NCI-H748 (cell line): ENCODE data around the gene PLA2G4B.

Source experiments
- DNase-seq: peaks from one replicate; lab custom pipeline; 2025; ENCODE audit not compliant: unreplicated experiment; lab: John Stamatoyannopoulos, UW

Gene PLA2G4B

DNA sequence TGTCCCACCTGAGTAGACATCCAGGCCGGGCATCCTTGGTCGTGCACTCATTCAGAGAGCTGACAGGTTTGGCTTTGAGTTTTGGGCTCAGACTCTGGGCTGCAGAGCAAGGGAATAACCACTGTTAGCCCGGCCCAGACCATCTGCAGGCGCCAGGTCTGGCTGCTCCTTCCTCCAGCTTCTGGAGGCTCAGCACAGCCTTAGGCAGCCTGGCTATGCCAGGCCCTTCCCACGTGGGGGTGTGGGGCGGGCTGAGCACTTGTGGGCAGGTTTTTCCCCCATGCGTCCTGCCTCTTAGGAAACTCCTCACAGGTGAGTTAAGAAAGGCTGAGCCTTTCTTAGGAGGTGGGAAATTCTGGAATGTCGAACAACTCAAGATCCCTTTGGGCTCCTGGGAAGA is 11.2 kb downstream of the PLA2G4B start:
- no peak for DNase-seq

DNA sequence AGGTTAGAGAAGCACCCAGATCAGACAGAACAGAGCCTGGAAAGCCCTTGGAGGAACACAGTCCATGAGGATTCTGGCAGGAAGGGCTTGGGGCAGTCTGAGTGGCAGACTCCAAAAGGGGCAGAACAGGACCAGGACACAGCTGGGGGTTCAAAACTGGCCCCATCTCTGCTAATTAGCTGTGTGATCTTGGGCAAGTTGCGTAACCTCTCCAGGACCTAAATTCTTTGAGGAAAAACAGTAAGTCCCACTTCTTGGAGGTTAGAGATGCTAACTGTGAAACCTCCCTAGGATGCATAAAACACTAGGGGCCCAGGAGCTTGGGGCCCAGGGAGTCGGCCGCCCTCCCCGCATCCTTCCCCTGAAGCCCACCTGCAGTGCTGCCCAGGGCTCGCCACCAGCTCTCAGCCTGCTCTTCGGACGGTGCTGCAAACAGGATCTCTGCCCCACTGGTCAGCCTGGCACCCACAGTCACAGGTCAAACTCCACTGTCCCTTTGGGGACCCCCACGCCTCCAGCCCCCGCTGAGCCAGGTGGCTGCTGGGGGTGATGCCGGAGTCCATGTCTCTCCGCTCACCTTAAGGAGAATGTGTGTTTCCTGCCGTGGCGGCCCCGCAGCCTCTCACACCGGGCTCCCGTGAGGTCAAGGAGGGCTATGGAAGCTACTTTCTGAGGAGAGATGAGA is 12.0 kb downstream of the PLA2G4B start:
- no peak for DNase-seq

DNA sequence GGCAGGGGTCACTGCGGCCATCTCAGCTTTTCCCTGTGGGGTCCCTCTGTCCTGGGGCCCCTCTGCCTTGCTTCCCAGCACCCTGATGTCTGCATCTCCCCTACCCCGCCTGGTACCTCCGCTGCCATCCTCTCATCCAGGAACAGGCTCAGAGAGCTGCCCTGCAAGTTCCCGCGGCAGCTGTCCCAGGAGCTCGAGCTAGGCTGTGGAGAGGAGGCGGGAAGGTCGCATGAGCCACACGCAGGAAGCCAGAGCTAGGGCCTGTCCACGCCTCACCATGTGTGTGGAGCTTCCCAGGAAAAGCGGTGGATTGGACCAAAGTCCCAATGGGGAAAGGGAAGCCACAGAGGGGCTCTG is 12.5 kb downstream of the PLA2G4B start:
- no peak for DNase-seq

DNA sequence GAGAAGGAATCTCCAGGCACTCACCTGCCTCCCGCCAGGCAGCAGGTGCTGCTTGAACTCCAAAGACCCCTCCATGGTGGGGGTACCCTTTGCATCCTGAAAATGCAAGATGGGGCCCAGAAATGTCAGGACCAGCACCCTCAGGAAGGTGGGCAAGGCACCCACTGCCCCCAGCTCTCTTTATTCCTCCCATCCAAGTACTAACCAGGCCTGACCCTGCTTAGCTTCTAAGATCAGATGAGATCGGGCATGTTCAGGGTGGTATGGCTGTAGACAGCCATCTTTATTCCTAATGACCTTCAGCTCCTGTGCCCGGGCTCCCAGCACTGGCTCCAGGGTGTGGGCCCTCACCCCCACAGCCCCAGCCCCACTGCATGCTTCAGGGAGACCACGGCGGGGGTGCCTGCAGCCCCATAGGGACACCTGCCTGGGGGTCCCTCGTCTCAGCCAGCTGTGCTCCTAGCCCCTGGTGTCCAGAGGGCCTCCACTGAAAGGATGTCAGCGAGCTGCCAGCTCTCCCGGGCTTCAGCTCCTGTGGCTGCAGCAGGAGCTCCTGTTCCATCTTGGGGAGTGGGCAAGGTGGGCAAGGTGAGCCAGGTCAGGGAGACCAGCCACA is 13.2 kb downstream of the PLA2G4B start:
- DNase-seq = no peak

DNA sequence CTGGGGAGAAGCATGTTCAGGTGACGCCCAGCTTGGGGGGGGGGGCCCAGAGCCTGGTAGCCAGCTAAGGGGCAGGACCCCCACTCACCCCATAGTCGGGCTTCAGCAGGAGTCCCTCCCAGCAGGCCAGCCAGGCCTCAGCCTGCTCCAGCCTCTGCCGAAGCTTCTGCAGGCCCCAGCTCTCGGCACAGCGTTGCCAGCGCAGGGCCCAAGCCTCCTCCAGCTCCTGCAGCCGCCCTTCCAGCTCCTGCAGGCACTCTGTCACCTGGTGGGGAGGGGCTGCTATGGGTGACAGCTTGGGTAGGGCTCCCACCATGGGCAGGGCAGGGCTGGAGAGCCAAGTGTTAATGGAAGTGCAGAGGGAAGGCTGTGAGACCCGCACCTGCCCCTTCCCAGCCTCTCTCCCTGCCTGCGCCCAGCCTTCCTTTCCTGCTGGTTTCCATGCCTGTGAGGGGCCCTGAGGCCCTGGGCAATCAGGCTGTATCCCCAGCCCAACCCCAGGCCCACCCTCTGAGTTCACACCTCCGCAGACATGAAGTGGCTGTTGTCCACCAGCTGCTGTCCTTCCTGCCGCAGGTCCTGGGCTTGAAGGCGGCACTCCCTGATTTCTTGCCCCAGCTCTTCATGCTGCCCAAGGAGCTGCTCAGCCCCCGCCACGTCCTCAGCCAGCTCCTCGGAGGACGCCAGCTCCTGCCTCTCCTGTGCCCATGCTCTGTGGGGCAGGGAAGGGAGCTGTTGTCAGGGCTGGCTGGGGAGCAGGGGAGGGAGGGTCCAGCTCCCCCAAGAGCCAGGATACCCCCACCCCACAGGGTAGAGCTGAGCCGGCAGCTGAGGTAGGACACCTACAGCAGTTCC is 14.3 kb downstream of the PLA2G4B start:
- no peak for DNase-seq

DNA sequence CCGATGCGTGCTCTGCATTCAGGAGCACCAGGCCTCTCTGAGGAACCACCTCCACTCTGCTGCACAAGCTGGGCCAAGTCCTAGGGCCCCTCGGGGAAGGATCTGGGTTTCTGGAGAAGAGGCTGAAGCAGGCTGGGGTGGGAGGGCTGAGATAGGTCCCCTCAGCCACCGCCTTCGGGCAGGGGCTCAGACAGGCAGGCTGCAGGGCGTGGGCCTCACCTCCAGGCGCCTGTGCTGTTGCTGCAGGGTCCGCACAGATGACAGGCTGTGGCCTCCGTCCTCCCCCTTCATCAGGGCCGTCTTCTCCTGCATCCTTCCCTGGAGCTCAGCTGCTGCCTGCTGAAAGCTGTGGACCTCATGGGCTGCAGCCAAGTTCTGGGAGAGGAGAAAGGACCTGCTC is 15.2 kb downstream of the PLA2G4B start:
- no peak for DNase-seq

DNA sequence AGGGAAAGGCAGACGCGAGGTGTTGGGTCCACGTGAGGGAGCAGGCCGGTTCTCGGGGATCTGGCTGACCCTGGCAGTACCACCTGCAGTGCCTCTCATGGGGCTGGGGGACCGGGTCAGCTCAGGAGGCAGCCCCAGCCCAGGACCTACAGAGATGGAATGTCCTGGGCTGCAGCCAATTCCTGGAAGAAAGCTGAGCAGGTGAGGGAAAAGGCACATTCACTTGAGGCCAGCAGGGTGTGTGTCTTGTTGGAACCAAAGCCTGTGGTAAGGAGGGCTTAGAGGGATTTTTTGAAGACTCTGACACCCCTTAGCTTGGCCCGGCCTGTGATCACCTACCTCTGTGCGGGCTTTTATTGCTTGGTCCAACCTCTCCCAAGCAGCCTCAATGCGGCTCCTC is 15.8 kb downstream of the PLA2G4B start:
- no peak for DNase-seq

DNA sequence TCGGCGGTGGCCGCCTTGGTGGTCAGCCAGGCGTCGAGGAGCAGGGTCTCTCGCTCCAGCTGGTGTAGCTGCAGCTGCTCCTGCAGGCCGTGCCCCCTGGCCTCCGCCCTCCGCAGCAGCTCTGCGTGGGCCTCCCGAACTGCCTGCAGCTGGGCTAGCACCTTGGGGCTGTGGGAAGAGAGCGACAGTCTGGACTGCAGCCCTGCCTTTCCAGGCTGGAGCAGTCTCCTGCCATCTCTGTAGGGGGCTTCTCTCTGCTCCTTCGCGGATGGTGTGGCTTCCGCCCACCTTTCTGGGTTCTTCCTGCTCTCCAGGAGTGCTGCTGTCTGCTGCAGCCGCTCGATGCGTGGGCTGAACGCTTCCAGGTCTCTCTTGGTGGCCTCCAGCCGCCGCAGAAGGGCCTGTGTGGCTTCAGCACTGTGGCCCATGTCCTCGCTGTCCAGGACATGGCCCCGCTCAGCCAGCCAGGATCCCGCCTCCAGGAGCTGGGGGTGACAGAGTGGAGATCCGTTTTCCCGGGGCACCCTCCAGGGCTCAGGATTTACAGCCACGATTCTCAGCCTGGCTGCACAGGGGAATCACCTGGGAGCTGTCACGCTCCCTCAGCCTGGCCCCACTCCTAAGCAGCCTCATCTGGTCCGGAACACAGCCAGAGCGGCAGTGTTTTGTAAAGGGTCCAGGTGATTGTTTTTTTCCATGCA is 16.8 kb downstream of the PLA2G4B start:
- no peak for DNase-seq

DNA sequence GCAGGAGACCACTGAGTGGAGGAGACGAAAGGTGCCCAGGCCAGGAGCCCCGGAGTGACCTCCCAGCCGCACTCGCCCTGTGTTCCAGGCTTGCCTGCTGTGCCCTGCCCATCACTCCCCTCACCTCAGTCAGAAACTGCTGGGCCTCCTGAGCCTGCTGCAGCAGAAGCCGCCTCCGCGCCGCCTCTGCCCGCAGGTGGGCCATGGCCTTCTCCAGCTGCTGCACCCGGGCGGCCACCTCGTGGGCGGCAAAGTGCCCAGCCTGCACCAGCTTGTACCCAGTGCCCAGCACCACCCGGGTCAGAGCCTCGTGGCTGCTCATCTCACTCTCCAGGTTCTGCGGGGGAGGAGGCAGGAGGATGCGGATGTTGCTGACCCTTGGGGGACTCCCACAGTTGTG is 17.6 kb downstream of the PLA2G4B start:
- no peak for DNase-seq

DNA sequence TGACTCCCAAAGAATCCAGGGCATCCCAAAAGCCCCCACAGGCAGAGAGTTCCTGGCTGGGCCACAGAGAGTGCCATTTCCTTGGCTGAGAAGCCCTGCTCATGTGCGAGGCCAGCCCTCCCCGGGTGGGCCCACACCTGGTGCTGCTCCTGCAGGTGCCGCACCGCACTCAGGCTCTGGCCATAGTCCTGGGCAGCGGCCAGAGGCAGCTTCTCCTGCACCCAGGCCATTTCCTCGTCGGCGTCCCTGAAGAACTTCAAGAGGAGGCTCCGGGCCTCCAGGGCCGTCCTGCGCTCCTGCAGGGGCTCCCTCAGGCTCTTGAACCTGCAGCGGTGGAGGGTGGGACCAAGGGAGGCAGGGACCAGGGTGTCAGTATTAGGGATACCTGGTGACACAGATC is 18.1 kb downstream of the PLA2G4B start:
- DNase-seq = no peak

DNA sequence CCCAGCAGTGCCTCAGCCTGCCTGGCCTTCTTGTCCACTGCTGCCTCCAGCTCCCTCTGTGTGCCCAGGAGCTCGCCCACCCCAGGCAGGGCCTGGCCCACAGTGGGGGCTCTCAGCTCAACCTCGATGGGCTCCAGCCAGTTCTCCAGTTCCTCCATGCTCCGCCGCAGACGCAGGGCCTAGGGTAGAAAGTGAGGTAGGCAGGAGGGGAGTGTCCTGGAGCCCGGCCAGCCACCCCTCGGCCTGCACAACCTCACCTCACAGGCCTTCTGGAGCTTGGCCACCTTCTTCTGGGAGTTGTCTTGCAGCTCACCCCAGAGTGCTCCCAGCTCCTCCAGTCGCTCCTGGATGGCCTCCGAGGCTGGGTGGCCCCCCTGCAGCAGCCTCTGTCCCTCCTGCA is 18.7 kb downstream of the PLA2G4B start:
- no peak for DNase-seq

DNA sequence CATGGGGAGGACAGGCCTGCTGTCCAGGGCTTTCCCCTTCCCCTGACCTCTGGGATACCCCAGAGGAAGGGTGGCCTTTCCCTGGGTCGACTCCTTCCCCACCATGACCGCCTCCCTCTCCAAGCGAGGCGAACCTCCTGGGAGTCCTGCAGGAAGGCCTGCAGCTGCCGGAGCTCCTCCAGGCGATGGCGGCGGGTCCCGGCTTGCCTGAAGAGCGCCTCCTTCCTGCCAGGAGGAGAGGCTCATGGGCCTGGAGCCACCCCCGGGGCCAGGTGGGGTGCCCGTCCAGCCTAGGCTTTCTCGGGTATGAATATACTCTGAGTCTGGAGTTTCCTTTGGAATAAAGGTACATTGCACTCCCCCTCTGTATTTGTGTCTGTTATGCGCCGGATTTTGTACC is 20.1 kb downstream of the PLA2G4B start:
- no peak for DNase-seq

DNA sequence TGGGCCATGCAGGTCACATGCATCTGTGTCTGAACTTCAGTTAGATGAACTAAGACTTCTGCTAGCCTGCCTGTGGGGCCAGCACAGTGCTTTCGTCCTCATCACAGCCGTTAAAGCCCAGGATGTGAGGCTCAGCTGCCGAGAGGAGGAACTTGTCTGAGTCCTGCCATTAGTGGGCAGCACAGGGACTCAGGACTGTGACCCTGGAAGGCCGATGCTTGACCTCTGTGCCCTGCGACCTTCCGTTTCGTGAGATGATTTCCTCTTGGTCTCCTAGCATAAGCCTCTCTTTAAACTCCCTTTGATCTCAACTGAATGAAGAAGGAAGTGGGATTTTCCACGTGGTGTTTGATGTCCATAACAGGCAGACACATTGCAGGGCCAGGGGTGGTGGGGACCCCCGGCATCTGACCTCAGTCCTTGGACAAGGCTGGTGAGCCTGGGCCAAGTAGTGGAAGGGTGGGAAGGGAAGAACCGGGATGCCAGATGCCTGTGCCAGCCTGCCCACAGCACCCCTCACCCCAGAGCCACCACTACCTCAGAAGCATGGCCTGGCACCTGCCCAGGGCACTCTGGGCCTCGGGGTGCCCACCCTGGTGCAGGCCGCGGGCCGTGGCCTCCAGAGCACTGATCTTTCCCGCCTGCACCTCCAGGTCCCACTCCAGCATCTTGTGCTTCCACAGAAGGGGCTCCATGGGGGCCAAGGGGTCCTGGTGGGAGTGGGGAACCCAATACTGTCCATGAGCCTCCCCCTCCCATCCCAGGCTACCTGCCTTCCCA is 21.6 kb downstream of the PLA2G4B start:
- DNase-seq = no peak

DNA sequence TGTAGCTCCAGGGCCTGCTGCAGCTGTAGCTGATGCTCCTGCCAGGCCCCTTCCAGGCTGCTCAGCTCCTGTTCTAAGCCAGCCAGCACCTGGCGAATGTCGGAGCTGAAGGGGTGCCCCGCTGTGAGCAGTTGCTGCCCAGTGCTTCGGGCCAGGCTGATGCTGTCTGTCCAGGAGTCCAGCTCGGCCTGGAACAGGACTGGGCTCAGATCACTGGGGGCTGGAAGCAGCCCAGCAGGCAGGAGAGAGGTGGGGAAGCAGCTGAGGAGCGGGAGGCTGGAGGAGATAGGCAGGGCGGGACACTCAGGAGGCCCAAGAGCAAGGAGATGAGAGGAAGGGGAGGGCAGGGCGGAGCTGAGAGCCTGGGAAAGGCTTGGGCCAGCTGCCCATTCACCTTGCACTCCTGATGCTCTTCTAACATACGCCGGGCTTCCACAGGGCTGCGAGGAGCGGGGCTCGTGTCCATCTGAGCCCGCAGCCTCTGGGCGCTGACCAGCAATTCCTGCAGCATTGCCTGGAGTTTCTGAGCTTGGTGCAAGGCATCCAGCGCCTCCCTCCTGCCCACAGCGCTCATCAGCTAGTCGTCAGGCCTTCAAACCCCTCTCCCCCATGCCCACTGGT is 23.2 kb downstream of the PLA2G4B start:
- DNase-seq = no peak

DNA sequence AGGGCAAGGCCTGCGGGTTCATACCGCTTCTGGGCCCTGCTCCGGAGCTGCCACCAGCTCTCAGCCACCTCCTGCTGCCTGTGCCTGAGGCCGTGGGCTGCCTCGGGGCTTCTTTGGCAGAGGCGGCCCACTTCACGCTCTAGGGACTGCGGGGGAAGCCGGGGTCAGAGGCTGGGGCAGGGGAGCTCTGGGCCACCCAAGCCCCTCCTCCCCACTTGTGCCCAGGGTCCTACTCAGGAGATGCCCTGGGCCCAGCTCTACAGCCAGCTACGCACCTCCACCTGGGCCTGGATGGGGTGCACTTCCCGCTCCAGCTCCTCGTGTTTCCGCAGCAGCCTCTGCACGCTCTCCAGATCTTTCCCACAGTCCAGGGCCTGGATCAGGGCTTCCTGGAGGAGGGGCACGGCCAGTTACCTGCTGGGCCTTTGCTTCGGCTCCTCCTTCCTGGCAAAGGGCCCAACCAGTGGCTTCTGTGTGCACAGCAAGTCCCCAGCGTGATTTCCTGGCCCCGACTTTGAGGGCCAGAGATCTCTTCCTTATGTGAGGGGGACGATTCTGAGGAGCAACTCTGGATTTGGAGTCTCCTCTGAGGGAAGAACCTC is 24.0 kb downstream of the PLA2G4B start:
- peak; percentile 21 for DNase-seq

DNA sequence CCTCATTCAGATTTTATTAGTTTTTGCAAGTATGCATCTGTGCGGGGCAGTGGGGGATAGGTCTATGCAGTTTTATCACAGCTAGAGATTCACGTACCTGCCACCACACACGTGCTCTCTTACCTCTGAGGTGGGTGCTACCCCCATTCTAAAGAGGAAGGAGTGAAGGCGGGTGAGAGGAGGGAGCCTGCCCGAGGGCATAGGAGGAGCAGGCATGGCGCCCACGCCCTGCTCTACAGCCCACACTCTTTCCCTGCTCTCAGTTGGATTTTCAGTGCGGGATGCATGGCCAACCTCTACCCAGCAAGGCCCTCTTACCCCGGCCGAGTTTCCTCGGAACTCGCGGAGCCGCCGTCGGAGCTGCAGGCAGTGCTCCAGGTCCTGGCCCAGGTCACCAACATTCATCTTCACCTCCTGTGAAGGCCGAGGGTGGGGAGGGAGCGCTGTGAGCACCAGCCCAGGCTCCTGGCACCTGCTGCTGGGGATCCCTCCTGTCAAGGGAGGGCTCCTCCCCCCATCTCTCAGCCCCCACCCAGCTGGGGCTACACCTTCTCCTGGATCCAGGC is 26.9 kb downstream of the PLA2G4B start:
- DNase-seq = no peak

DNA sequence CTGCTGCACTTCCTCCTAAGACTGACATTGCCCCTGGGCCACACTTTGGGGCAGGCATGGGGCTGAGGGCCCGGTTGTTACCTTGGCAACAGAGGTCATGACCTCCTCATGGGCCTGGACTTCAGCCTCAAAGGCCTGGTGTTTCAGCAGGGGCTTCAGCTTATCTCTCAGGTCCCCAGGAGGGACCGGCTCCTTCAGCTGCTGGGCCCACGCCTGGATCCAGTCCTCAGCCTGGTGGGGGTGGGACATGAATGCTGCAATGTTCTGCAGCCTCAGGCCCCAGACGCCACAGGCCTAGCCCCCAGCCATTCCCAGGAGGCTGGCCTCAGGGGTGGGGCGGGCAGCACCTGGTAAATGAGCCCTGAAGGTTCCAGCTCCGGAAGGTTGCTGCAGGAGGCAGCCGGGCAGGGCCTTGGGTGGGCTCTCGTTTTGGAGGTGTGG is 27.6 kb downstream of the PLA2G4B start:
- no peak for DNase-seq

DNA sequence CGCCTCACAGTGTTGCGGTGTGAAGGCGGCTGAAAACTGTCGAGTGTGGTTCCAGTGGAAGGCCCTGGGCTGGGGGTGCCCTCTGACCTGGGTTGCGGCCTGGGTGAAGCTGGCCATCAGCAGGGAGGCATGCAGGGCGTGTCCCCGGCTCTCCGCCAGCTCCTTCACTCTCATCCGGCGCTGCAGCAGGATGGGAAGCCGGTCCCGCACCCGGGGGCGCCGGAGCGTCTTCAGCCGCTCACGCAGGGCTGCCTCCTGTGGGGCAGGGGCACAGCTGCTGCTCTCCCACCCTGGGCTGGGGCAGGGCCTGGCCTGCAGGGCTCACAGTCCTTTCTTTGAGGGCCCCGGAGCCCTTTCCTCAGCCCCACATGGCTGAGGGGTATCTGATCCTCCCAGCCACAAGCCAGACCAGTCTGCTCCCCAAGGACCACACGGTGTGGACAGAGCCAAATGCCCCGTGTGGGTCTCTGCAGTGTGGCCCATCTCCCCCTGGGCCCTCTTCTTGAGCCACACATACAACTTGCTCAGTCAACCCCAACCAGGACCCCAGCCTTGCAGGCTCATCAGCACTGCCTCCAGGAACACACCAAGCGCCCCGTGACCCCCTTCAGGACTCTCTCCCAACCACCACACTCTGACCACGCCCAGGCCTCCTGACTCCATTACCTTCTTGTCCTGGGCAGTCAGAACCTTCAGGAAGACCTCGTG is 28.4 kb downstream of the PLA2G4B start:
- no peak for DNase-seq

DNA sequence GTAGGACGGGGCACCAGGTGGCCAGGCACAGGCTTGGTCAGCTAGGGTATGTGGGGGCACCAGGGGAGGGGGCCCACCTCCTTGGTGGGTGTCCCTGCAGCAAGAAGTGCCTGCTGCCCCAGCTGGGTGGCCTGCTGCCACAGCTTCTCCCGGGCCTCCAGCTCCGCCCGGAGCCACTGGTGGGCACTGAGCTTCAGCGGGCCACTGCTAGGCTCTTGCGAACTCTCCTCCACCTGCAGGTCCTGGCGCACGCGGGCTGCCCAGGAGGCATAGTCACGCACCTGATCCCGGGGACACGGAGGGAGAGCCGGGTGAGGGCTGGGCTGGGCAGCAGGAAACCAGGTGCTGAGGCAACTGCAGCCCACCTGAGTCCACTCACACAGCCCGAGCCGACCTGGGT is 29.7 kb downstream of the PLA2G4B start:
- DNase-seq = no peak
